HG03280 (cell line): ENCODE measurements around the gene ELK4.

Source experiments
- ATAC-seq: cut with Tn5 transposase; IDR thresholded peaks from one replicate; pipeline ENCODE4 v1.9.1; 2021; ENCODE audit warnings: mild to moderate bottlenecking, moderate library complexity; ENCODE audit not compliant: unreplicated experiment

The ELK4 gene

DNA sequence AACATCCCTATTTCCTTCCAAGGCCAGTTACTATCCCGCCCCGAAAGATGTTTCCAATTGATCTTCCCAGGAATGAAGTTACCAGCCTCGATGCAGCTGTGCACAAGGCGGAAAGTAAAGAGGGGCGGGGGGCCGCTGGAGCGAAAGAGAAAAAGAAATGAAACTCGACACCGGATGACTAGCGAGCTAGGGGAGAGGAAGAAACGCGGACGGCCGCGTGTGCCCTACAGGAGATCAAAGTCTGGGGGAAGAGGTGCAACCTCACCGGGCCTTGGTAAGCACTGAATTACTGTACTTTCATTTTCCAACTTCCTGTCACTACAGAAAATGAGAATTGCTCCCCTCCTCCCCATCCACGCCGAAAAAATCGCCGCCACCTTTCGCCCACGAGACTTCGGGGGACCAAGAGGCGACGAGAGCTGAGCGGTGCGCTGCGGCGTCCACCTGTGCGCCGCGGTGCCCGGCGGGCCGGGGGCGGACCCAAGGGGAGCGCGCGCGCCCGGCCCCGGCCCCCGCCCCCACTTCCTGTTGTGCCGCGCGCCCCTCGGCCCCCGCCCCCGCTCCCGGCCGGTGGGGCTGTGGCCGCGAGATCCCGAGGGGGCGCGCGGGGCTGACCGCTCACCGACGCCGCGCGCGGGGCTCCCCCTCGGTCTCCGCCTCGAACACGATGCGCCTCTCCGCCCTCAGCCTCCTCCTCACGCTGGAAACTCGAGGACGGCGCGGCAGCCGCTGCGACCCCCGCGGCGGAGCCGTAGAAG is 622 bp downstream of the ELK4 start:
- peak; percentile 61 for ATAC-seq

DNA sequence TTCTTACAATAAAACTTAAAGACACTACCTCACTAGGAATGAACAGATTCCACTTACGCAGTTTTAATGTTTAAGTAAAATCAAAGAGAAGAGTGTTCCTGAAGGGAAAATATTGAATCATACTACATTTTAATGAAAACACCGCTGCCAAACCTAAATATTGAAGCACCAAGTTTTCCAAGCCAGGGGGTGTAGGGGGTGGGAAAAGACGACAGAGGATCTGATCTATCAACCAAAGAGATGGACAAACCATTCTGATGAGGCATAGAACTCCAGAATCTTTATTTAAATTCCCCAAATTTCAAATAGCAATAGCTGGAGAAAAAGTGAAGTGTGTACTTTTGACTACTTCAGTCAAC is 1.2 kb downstream of the ELK4 start:
- no peak for ATAC-seq

DNA sequence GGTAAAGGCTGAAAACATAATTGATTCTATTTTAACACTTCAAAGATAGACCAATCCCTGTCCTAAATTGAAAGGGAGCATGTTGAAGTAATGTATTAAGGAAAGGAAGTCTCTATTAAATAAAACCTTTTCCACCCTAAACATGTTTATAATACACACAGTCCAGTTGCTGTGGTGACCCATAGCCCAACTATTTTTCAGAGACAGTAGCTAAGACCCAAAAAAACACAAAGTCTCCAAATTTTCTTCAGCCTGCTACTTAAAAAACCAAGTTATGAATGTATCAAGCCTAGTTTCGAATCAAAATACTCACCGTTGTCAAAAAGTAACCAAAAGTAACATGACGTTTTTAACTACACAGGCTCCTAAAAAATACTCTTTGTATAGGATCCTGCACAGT is 1.6 kb downstream of the ELK4 start:
- ATAC-seq: no peak

DNA sequence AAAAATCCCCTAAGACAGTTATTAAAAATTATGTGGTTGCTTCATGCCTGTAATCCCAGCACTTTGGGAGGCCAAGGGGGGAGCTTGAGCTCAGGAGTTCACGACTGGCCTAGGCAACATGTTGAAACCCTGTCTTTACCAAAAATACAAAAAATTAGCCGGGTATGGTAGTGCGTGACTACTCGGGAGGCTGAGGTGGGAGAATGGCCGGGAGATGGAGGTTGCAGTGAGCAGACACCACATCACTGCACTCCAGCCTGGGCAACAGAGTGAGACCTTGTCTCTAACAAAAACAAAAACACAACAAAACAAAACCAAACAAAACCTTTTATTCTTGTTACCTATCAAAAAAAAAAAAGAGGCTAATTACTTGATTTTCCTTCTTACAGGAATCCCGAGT is 2.1 kb downstream of the ELK4 start:
- no peak for ATAC-seq

DNA sequence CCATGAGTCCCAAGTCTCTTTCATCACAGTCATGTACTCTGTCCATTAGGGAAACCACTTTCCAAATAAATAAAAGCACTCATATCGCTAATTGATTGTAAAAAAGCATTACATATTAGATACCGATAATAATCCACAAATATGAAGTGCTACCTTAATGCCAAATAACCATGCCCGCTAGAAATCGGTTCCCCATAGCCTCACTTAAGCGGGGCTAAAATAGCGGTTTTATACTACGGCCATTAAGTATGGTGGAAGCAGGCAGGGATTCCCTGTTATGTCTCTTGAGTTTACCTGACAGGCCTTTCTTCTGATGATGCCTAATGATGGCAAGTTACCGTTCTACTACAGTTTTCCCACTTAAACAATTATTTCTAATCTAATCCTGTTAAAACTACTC is 3.9 kb downstream of the ELK4 start:
- ATAC-seq: no peak

DNA sequence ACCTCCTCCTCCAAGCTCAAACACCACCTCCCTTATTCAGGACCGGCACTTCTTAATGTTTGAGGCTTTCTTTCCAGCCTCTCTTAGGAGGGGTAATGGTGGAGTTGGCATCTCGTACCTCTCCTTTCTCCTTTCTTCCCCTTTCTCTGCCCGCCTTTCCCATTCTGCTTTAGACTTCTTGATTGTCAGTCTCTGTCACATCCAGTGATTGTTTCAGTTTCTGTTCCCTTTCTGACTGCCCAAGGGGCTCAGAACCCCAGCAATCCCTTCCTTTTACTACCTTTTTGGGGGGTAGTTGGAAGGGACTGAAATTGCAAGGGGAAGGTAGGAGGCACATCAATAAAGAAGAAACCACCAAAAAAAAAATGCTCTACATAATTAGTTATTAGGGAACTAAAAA is 5.6 kb downstream of the ELK4 start:
- no peak for ATAC-seq

DNA sequence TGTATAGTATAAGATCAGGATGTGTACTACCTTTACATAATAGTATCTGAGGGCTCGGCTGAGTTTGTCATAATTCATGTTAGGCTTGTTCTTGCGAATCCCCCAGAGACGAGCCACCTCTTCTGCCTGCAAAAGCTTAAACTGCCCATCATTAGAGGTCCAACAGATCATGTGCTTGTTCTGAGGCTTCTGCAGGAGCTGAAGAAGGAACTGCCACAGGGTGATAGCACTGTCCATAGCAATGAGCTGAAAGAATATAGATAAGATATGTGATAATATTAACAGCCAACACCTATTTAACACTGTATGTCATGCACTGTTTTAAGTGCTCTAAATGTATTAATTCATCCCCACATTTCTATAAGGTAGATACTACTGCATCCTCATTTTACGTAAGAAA is 8.2 kb downstream of the ELK4 start:
- ATAC-seq: no peak

DNA sequence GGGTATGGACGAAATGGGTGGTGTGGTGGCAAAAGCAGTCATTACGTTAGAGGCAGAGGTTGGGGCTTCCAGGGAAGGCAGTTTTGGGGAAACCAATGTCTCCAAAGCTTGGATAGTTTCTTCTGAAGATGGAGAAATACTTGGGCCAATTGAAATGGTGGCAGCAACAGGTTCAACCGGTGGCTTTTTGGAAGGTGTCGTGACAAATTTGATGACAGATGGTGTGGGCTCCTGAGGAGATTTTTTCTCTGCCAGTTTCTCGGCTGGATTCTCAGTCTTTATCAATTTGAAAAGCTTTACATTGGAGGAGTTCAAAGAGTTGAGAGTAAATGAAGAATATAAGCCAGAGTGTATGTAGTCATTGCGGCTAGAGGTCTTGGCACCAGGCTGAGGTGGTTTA is 11.5 kb downstream of the ELK4 start:
- ATAC-seq: no peak

DNA sequence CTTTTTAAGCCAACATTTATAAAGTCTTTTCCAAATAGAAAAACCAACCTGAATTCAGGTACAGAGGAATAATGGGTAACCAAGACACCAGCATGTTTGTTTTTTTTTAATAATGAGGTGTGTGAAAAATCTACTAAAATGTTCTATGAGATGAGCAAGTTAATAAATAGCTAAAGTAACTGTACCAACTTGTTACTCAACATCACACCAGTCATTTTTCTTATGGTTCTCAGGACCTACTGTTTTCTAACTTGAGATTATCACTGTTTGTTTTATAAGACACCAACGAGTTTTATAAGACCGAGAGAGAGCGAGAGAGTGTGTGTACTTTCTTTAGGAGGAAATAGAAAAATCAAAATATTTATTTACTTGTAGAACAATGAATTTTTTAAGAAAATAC is 12.4 kb downstream of the ELK4 start:
- no peak for ATAC-seq

DNA sequence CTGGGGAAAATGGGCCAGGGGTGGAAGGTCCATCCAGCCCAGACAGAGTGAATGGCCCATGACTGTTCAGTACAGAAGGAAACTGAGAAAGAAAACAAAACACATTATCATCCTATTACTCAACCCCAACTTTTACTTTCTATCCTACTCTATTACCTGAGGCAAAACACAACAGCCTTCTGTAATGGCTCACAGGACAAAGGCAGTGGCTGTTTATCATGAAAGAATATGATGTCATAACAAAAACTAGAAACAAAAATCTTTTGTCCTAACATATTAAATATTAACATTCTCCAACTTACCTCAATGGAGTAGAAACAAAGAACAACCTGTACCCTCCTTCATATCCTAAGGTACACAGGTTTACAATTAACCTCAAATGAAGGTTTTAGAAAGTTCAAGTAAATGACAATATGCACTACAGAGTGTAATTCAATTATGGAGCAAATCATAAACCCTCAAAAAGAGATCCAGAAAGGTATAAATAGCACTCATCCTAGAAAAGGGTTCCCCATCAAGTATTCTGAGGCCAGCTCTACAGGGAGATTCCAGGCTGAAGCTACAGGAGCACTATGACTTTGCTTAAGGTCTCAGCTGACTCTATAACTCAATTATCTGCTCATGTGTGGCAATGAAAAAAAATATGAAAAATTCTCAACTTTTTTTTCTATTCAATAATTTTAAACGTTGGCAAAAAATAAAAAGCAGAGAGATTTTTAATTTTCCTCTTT is 15.1 kb downstream of the ELK4 start:
- ATAC-seq: no peak

DNA sequence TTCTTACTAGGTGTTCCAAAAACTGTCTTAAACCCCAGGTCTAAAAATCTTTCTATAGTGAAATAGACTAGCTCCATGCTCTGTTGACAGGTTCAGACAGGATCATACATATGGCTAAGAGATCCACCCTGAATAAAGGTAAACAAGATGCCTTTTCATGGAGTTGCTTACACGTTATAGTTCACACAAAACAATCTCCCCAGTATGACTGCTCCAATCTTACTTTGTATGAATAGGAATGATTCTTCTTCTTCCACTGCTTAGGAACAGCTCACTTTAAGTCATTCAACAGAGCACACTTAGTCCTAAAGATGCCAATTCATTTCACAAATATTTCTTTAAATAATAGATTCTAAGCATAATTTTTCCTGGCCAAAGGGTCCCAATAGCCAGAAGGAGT is 16.0 kb downstream of the ELK4 start:
- ATAC-seq: no peak

DNA sequence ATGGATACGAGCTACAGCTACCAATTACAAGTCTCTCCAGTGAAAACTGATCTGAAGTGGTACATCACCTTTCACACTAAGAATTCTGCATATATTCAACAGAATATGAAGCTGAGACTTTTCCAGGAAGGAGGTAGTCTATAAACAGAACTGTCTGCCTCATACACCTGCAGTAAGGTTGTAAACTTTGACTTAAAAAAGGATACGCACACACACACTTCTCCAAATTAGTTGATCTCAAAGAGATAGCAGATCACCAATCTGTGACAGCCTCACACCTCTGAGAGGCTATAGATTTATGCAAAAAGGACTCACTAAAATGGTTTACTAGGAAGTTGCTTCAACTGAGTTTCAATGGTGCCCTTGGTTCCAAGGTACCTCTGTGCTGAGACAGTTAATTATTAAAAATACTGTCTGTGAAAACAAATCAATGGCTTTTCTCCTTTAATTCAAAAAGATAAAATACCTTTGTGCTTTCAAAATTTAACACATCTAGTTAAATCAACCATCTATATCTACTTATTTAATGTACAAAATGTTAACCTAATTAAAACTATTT is 17.9 kb downstream of the ELK4 start:
- no peak for ATAC-seq

DNA sequence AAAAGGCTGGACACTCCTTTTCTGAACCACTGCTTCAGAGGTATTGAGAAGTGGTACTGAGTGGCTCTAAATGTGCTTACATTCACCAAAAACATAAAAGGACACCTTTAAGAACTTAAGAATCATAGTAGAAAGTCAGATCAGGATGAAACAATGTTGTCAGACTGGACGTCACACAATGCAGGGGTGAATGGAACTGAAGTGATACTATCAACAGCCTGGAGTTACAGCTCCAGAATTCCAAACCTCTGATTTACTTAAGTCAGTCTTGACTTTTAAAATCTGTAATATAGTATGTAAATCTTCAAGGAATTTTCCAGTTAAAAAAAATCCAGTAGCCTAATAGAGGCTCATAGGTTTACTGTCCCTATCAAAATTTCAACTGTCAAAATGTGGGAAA is 19.3 kb downstream of the ELK4 start:
- no peak for ATAC-seq

DNA sequence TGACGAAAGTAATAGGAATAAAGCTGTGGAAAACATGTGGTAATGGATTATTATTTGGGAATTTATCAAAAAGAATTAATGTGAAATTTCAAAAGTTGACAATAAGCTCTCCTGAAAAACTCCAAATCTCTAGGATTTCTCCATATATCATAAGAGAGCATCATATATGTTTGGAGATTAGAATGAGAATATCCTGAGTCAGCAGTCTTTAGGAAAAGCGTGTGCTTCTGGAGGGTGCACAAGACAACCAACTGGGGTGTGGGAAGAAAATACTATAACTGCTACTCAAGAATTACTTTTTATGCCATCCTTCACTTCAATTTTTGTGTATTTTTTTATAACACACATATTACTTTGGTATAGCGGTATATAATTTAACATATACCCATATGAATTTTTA is 19.7 kb downstream of the ELK4 start:
- ATAC-seq: no peak

DNA sequence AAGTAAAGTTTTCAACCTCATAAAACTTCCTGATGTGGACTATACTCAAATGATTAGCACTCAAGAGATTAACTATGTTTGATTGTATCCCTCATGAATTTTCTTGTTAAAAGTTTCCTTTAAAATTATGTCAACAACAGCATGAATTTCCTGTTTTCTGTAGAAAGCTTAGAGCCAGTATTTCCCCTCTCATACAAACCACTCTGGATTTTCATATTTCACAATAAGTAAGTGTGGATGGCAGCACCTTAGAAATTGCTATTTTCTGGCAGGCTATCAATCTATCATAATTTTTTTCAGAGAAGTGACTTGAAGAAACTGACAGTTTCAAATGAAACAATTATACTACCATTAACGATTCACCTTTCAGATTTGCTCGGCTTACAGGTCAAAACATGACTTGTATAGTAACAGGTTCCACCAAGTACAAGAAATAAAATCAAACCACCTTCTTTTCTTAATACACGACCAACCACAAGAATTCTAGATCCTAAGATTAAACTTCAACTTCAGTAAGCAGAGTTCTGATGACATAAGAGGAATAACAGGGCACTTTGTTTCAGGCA is 20.8 kb downstream of the ELK4 start:
- ATAC-seq: no peak

DNA sequence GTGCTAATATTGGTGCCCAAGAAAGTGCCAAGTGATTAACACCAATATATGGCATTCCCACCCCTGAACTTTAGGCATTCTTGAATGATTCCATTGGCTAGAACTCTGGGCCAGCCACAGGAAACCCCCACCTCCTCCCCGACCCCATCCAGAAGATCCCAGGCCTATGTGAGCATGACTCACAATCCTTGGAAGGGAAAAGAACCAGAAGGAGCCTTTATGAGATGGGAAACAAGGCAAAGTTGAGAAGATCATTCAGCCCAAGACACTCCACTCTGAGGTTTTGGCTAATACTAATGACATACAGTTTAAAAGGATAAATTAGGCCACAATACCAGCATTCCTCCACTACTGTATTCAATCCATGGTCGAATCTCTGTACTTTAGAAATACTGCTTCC is 21.8 kb downstream of the ELK4 start:
- no peak for ATAC-seq

DNA sequence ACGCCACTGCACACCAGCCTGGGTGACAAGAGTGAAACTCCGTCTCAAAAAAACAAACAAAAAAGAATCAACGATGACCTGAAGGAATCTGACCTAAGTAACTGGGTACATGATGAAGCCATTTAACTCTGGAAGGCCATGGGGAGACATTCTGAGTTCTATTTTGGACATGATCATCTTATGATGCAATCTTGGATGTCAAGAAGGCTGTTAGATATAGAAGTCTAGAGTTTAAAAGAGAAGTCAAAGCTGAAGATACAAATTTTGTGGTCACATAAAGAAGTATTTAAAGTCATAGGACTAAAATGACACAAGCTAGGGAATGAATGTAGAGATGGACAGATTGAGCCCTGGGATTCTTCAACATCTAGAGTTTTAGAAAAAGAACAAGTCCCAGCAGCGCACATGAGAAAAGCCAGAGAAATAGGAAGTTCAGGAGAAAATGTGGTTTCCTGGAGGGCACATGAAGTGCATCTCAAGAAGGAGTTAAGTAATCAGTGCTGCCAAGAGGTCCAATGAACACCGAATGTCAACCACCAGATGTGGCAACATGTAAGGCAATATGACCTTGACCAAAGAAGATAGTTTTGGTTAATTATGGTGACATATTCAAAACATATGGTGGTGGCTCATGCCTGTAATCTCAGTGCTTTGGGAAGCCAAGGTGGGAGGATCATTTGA is 26.8 kb downstream of the ELK4 start:
- ATAC-seq: no peak

DNA sequence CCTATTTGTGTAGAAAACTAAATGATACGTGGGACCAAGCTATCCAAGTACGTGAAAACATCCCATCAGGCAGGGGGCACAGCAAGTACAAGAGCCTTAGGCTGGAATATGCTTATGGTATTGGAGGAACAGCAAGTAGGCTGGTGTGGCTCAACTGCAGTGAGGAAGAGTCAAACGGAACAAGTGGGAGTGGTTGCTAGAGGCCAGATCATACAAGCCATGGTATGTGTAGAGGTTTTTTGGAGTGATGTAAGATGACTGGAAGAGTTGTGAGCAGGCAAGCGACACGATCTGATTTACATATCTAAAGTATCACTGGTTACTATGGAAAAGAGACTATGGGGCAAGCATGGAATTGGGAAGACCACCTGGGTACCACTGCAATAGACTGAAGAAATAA is 27.8 kb downstream of the ELK4 start:
- no peak for ATAC-seq

DNA sequence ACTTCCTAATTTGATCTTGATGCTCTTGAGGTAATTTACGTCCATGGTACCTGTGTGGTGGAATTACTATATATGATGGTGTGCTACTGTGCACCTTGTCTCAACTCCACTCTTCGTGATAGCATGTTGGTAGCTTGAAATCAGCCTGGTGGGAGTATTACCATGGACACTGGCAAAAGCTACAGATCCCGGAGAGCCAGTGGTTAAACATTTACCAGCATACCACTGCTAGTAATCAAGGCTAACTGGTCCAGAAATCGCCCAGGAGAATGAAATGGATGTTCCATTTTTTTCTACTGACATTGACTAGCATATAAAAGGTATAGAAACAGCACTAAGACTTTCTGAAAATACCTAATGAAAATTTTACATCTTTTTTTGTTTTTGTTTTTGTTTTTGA is 30.6 kb downstream of the ELK4 start:
- no peak for ATAC-seq

DNA sequence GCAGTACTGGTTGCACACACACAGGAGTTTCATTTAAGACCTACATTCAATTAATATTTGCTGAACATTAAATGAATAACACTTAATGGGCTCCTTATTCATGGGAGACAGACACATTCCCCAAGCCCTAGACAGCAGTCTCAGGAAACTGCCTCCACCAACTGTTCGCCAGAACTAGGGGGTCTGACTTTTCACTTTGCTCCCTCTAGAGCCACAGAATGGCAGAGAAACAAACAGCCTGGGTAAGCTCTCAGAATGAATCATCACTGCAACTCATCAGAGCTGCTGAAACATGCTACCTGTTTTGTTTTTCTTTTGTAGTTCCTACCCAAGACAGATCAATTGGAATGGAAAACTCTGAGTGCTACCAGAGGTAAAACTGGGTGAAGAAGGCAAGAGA is 31.7 kb downstream of the ELK4 start:
- ATAC-seq: no peak

DNA sequence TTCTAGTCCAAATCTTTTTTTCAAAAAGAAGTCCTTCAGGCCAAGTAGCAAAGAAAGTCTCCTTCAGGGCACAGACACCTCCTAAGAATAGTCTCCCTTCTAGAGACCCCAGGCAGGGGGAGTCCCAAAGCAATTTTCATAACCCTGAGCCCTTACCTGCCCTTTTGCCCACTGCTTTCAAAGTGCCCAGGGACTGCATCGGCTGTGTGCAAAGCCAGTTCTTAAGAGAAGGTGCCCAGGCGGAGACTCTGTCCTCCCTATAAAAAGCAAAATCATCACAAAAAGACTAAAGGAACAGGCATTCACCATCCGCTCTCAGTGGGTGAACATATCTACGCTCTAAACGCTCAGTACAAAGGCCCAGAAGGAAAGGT is 32.2 kb downstream of the ELK4 start:
- no peak for ATAC-seq
